H9 (cell line): ENCODE measurements around the gene CARD11. TPM values are rescaled to one million over a fixed set of nuclear protein-coding genes. Genes with fewer than 3 reads are reported as not detected.
A peak's percentile ranks its signal among the peaks of the same experiment; 100 is the strongest.

Experiments used
- DNase-seq: peaks from one replicate; pipeline ENCODE4 v3.0.0-alpha.2; 2017
- H2AFZ ChIP-seq: one replicate; pipeline ENCODE4 v1.6.1; 2013; ENCODE audit warnings: mild to moderate bottlenecking, low read length, control low read depth, moderate library complexity
- H2AK5ac ChIP-seq: 2 replicates; pipeline ENCODE4 v1.6.1; 2013; ENCODE audit warnings: low read length, control low read depth, mixed read lengths; ENCODE audit not compliant: insufficient read length
- H2BK120ac ChIP-seq: one replicate; pipeline ENCODE4 v1.6.1; 2013; ENCODE audit warnings: low read depth, mild to moderate bottlenecking, low read length, control low read depth, inconsistent platforms; ENCODE audit not compliant: poor library complexity, severe bottlenecking
- H2BK12ac ChIP-seq: 2 replicates; pipeline ENCODE4 v1.6.1; 2013; ENCODE audit warnings: low read length, control low read depth, mixed read lengths, low read depth; ENCODE audit not compliant: insufficient read length
- H2BK15ac ChIP-seq: 2 replicates; pipeline ENCODE4 v1.6.1; 2013; ENCODE audit warnings: low read depth, low read length, control low read depth
- H2BK20ac ChIP-seq: one replicate; pipeline ENCODE4 v1.6.1; 2013; ENCODE audit warnings: low read depth, mild to moderate bottlenecking, low read length, control low read depth, inconsistent platforms; ENCODE audit not compliant: poor library complexity, severe bottlenecking
- H2BK5ac ChIP-seq: 2 replicates; pipeline ENCODE4 v1.6.1; 2013; ENCODE audit warnings: low read length, control low read depth, mixed read lengths; ENCODE audit not compliant: insufficient read length
- H3K14ac ChIP-seq: 2 replicates; pipeline ENCODE4 v1.6.1; 2013; ENCODE audit warnings: low read length, control low read depth; ENCODE audit not compliant: insufficient read depth
- H3K18ac ChIP-seq: 2 replicates; pipeline ENCODE4 v1.6.1; 2013; ENCODE audit warnings: low read depth, mild to moderate bottlenecking, mixed read lengths, low read length, control low read depth; ENCODE audit not compliant: insufficient read length
- H3K23ac ChIP-seq: 2 replicates; pipeline ENCODE4 v1.6.1; 2013; ENCODE audit warnings: low read length, control low read depth, mixed read lengths, low read depth; ENCODE audit not compliant: insufficient read length
- H3K23me2 ChIP-seq: 2 replicates; pipeline ENCODE4 v1.6.1; 2013; ENCODE audit warnings: low read depth, mild to moderate bottlenecking, mixed read lengths, low read length, control low read depth; ENCODE audit not compliant: insufficient read length, poor library complexity, severe bottlenecking
- H3K27ac ChIP-seq: 2 replicates; pipeline ENCODE4 v1.5.1; 2013; ENCODE audit warnings: low read length, control low read depth, mixed read lengths, low read depth; ENCODE audit not compliant: insufficient read length
- H3K27me3 ChIP-seq: 2 replicates; pipeline ENCODE4 v1.6.1; 2013; ENCODE audit warnings: low read length, control low read depth, inconsistent platforms; ENCODE audit not compliant: insufficient read depth
- H3K4ac ChIP-seq: 2 replicates; pipeline ENCODE4 v1.6.1; 2013; ENCODE audit warnings: low read depth, mild to moderate bottlenecking, control low read depth, inconsistent platforms, low read length, moderate library complexity
- H3K4me1 ChIP-seq: 2 replicates; pipeline ENCODE4 v1.6.1; 2013; ENCODE audit warnings: low read length, control low read depth, inconsistent platforms; ENCODE audit not compliant: insufficient read depth
- H3K4me2 ChIP-seq: 2 replicates; pipeline ENCODE4 v1.6.1; 2013; ENCODE audit warnings: low read length, control low read depth, mixed read lengths; ENCODE audit not compliant: insufficient read length, insufficient read depth
- H3K56ac ChIP-seq: 2 replicates; pipeline ENCODE4 v1.6.1; 2013; ENCODE audit warnings: low read depth, mild to moderate bottlenecking, mixed read lengths, low read length, control low read depth; ENCODE audit not compliant: insufficient read length
- H3K79me1 ChIP-seq: 2 replicates; pipeline ENCODE4 v1.6.1; 2013; ENCODE audit warnings: low read depth, mild to moderate bottlenecking, moderate library complexity, low read length, control low read depth, inconsistent platforms; ENCODE audit not compliant: insufficient read depth, poor library complexity, severe bottlenecking
- H3K79me2 ChIP-seq: 2 replicates; pipeline ENCODE4 v1.6.1; 2013; ENCODE audit warnings: low read length, control low read depth, inconsistent platforms; ENCODE audit not compliant: insufficient read depth
- H3K9ac ChIP-seq: 2 replicates; pipeline ENCODE4 v1.6.1; 2013; ENCODE audit warnings: low read length, control low read depth, mixed read lengths; ENCODE audit not compliant: insufficient read length; ENCODE audit errors: extremely low read depth
- H3K9me3 ChIP-seq: one replicate; pipeline ENCODE4 v1.6.1; 2013; ENCODE audit warnings: low read depth, low read length, inconsistent platforms; ENCODE audit not compliant: control insufficient read depth
- H3T11ph ChIP-seq: one replicate; pipeline ENCODE4 v1.6.1; 2013; ENCODE audit warnings: mild to moderate bottlenecking, low read length, control low read depth, inconsistent platforms
- H4K20me1 ChIP-seq: one replicate; pipeline ENCODE4 v1.6.1; 2013; ENCODE audit not compliant: control insufficient read depth, insufficient read length, insufficient read depth
- H4K5ac ChIP-seq: 2 replicates; pipeline ENCODE4 v1.6.1; 2013; ENCODE audit warnings: low read depth, mild to moderate bottlenecking, mixed read lengths, low read length, control low read depth; ENCODE audit not compliant: insufficient read length
- H4K8ac ChIP-seq: replicated peaks from 2 replicates; pipeline ENCODE4 v1.6.1; 2013; ENCODE audit warnings: low read length, control low read depth, mixed read lengths, low read depth; ENCODE audit not compliant: insufficient read length
- H4K91ac ChIP-seq: 2 replicates; pipeline ENCODE4 v1.6.1; 2013; ENCODE audit warnings: low read depth, mild to moderate bottlenecking, moderate library complexity, mixed read lengths, low read length, control low read depth; ENCODE audit not compliant: insufficient read length
- H3K27ac Mint-ChIP-seq, 3 experiments: 2 replicates in 2 of 3; 3 replicates in 1 of 3; pipeline ENCODE4 v1.8.0; 2020 to 2021; ENCODE audit warnings: mixed read lengths in 3 of 3, mild to moderate bottlenecking in 1 of 3, moderate library complexity in 1 of 3
- H3K27me3 Mint-ChIP-seq: 2 replicates; pipeline ENCODE4 v1.8.0; 2021; ENCODE audit warnings: low read depth, mild to moderate bottlenecking, moderate library complexity, mixed read lengths
- H3K36me3 Mint-ChIP-seq, 3 experiments: 2 replicates in 2 of 3; 3 replicates in 1 of 3; pipeline ENCODE4 v1.8.0; 2020 to 2021; ENCODE audit warnings: low read depth in 3 of 3, mixed read lengths in 3 of 3; ENCODE audit not compliant: insufficient read depth in 1 of 3
- H3K4me1 Mint-ChIP-seq, 2 experiments: 2 replicates each; pipeline ENCODE4 v1.8.0; 2020; ENCODE audit warnings: mixed read lengths in 2 of 2
- H3K4me3 Mint-ChIP-seq, 2 experiments: 2 replicates in 1 of 2; 3 replicates in 1 of 2; pipeline ENCODE4 v1.8.0; 2020 to 2021; ENCODE audit warnings: mild to moderate bottlenecking in 2 of 2, mixed read lengths in 2 of 2, moderate library complexity in 1 of 2
- H3K9me3 Mint-ChIP-seq, 2 experiments: 2 replicates in 1 of 2; 3 replicates in 1 of 2; pipeline ENCODE4 v1.8.0; 2020; ENCODE audit warnings: mild to moderate bottlenecking in 2 of 2, mixed read lengths in 2 of 2, moderate library complexity in 1 of 2
- CTCF ChIP-seq: fragments of 200-600 bp; sonication (generic); conservative IDR thresholded peaks from 3 replicates; pipeline ENCODE4 v1.8.0; 2021; ENCODE audit warnings: antibody characterized with exemption, mild to moderate bottlenecking
- WGBS: extraction: QIAGEN DNeasy Blood & Tissue Kit; methylation state at CpG from one replicate; pipeline ENCODE4 v1.1.7; 2013; ENCODE audit warnings: missing lambda C conversion rate, low lambda C conversion rate, mixed read lengths; ENCODE audit not compliant: insufficient read length; ENCODE audit errors: extremely low coverage; 5-methylcytosine and 5-hydroxymethylcytosine counted together
- total RNA-seq: library from RNA; stranded (reverse); gene quantifications from 2 replicates; pipeline ENCODE4 v1.2.1, GENCODE V29; 2021

CARD11 gene
- total RNA-seq, 1 experiment from 2014 or later, result 20.0 TPM

- 0 out of 5 replicates have a peak, but pooled peaks cover 0 to 3% of the 10 kb centered on the region in 2 experiments for H3K9me3 Mint-ChIP-seq
- H3K27me3 ChIP-seq, result no peaks in the 10 kb centered on the region
- no peak overlapping the region for H3K4ac ChIP-seq
- H3K4me3 Mint-ChIP-seq, result no peak overlapping the region
- no peak overlapping the region for H2BK5ac ChIP-seq
- no peak overlapping the region for H3K56ac ChIP-seq
- peaks cover 2% of the 10 kb centered on the region for H3K27me3 Mint-ChIP-seq
- H3K18ac ChIP-seq, result no peak overlapping the region
- no peak overlapping the region for H3T11ph ChIP-seq
- H4K5ac ChIP-seq, result no peak overlapping the region
- no peak for DNase-seq
- no peaks in the 10 kb centered on the region for H3K4me1 Mint-ChIP-seq
- no peaks in the 10 kb centered on the region for H4K20me1 ChIP-seq
- no peaks in the 10 kb centered on the region for H3K79me2 ChIP-seq
- no peak overlapping the region for H4K8ac ChIP-seq
- H2BK20ac ChIP-seq, result no peak overlapping the region
- H3K27ac ChIP-seq, result no peak overlapping the region
- TF ChIP-seq CTCF, result no peak
- H3K4me2 ChIP-seq, result no peak overlapping the region
- no peaks in the 10 kb centered on the region for H3K9me3 ChIP-seq
- H2BK12ac ChIP-seq, result no peak overlapping the region
- H2BK15ac ChIP-seq, result no peak overlapping the region
- H3K4me1 ChIP-seq, result no peaks in the 10 kb centered on the region
- H3K27ac Mint-ChIP-seq, result peak overlapping the region in 2 of 3 experiments; percentile 38 to 44; a peak in 2 of 7 replicates
- peaks cover 0 to 7% (median 4%) of the 10 kb centered on the region in 3 experiments; a peak in 3 of 7 replicates for H3K36me3 Mint-ChIP-seq
- no peak overlapping the region for H4K91ac ChIP-seq
- no peak overlapping the region for H3K9ac ChIP-seq
- no peaks in the 10 kb centered on the region for H3K23me2 ChIP-seq
- no peaks in the 10 kb centered on the region for H3K79me1 ChIP-seq
- H2AFZ ChIP-seq, result no peak overlapping the region
- WGBS, result no CpG with 5 or more reads among the region's 15 CpGs
- H3K23ac ChIP-seq, result no peak overlapping the region
- H2BK120ac ChIP-seq, result no peak overlapping the region
- no peak overlapping the region for H2AK5ac ChIP-seq
- no peak overlapping the region for H3K14ac ChIP-seq
Measured at GRCh38 chr7:2903682-2904162, 139.9 kb downstream of the CARD11 start.
